M059J (cell line): ENCODE results near the gene FMNL3. TPM values are rescaled to one million over a fixed set of nuclear protein-coding genes. Genes with fewer than 3 reads are reported as not detected.
"Not testable (repeated sequence)": the region's sequence is repeated elsewhere in the genome, so short reads cannot be mapped to it uniquely, and the experiment has no call there.

Experiments
- DNase-seq: peaks from one replicate; pipeline ENCODE4 v3.0.0-alpha.2; 2012; ENCODE audit warnings: low read depth
- total RNA-seq: library from RNA; depleted of rRNA; stranded (reverse); fragments of >200 nt; shearing (Covaris generic); gene quantifications from 2 replicates; pipeline ENCODE4 v1.2.3, GENCODE V29; 2014

The FMNL3 gene
- total RNA-seq, 1 experiment from 2014 or later, result 30.4 TPM

- no peak for DNase-seq
Measured at GRCh38 chr12:49632401-49632800, 74.8 kb downstream of the FMNL3 start.

GRCh38 chr12:49631336-49631907 lies 75.8 kb downstream of the FMNL3 start:
- DNase-seq, result no peak

GRCh38 chr12:49627752-49628360 lies 79.3 kb downstream of the FMNL3 start:
- DNase-seq, result peak; percentile 87

- DNase-seq, result no peak
Measured at GRCh38 chr12:49626836-49627235, 80.4 kb downstream of the FMNL3 start.

GRCh38 chr12:49626169-49626835 lies 80.9 kb downstream of the FMNL3 start:
- DNase-seq, result peak; percentile 23

GRCh38 chr12:49624921-49625577 lies 82.2 kb downstream of the FMNL3 start:
- peak; percentile 86 for DNase-seq

GRCh38 chr12:49623142-49623904 lies 83.9 kb downstream of the FMNL3 start, which contains the start of gene PRPF40B:
PRPF40B (plus strand) TSS chr12:49623561; CDS start chr12:49623591, 30 bp downstream.
- peak; percentile 75 for DNase-seq

GRCh38 chr12:49622501-49623141 lies 84.6 kb downstream of the FMNL3 start:
- DNase-seq, result peak; percentile 46

GRCh38 chr12:49621651-49622500 lies 85.3 kb downstream of the FMNL3 start:
- no peak for DNase-seq

GRCh38 chr12:49619286-49619685 lies 87.9 kb downstream of the FMNL3 start:
- DNase-seq, result no peak

- DNase-seq, result no peak
Measured at GRCh38 chr12:49618576-49618975, 88.6 kb downstream of the FMNL3 start.

GRCh38 chr12:49616533-49617219 lies 90.5 kb downstream of the FMNL3 start:
- no peak for DNase-seq

- DNase-seq, result peak; percentile 77
Measured at GRCh38 chr12:49615725-49616124, 91.5 kb downstream of the FMNL3 start.

- no peak for DNase-seq
Measured at GRCh38 chr12:49612210-49612609, 95.0 kb downstream of the FMNL3 start.

GRCh38 chr12:49610785-49611184 lies 96.4 kb downstream of the FMNL3 start:
- not testable (repeated sequence) for DNase-seq

GRCh38 chr12:49609875-49610154 lies 97.4 kb downstream of the FMNL3 start:
- peak; percentile 43 for DNase-seq

GRCh38 chr12:49609059-49609874 lies 97.9 kb downstream of the FMNL3 start:
- DNase-seq, result no peak

- DNase-seq, result not testable (repeated sequence)
Measured at GRCh38 chr12:49605539-49605938, 101.7 kb downstream of the FMNL3 start, which contains the start of gene FAM186B. FAM186B (minus strand) TSS chr12:49605639; CDS start chr12:49605477, 162 bp downstream.

- no peak for DNase-seq
Measured at GRCh38 chr12:49604856-49605255, 102.3 kb downstream of the FMNL3 start.
